COLO668 (cell line): Measurements from ENCODE around the gene RPS6KA2.

ENCODE experiments used
- DNase-seq: peaks from one replicate; lab custom pipeline; 2025; ENCODE audit not compliant: unreplicated experiment; lab: John Stamatoyannopoulos, UW

The RPS6KA2 gene

DNA sequence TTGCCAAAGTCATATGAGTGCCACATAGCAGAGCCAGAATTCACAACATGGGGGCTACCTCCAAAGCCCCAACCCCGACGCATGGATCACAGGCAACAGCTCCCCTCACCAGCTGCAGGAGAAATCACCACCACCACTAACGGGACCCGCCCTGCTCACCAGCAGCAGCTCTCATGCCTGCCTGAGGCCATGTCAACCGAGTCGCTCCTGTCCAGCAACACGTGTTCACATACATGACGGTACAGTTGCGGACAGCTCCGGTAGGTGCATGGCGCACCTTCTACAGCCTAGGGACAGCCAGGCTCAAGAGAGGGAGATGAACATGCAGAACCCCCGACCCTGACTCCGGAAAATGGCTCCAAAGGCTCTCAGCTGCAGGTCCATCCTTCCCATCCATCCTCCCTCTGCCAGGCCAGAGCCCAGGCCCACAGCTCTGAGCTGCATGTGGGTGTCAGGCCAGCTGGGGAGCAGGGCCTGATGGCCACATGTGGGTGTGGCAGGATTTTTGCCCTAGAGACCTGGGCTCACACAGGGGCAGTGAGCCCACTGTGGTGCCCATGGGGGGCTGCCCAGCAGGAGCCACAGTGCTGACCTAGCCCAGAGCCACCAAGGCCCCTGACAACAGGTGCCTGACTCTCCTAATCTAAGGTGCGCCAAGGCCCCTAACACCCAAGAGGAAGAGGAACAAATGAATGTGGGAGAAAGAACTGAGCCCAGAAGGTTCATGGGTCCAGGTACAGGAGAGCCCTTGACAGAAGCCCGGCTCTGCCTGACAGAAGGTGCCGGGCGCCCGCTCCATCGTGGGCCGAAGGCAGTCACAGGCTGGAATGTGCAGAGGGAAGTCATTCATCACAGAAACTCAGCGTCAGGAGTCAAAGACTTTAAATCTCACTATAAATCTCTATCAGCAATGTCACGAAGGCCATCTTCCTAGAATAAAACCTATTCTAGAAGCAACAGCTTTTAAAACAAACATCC, 10.5 kb downstream of the RPS6KA2 start:
- no peak for DNase-seq

DNA sequence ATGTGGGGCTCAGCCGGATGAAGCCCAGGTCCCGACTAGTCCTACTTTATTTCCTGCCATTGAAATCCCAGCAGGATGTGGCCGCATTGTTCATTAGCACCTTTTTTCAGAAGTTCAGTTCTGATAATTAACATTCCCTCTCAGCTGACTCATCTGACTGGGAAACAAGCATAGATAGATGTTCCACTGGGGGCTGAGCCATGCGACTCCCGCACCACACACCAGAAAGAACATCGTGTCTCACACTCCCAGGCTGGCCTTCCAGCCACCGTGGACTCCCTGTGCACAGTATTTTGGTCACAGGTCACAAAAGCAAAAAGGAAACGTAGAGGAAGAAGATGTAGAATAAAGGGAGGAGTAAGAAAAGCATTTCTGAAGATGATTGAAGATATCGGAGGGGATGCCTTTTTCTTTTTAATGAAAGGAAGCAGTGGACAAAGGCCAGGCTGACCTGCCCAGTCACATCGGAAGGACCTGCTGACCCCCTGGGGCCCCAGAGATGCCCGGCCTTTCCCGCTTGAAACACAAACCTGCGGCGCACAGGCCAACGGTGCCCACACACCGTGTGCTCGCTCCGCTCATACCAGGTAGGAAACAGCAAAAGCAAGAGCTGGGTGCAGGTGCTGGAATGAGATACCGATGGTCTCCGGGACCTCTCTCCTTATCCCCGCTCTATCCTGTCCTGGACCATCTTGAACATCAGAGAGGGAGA, 11.8 kb downstream of the RPS6KA2 start:
- no peak for DNase-seq

DNA sequence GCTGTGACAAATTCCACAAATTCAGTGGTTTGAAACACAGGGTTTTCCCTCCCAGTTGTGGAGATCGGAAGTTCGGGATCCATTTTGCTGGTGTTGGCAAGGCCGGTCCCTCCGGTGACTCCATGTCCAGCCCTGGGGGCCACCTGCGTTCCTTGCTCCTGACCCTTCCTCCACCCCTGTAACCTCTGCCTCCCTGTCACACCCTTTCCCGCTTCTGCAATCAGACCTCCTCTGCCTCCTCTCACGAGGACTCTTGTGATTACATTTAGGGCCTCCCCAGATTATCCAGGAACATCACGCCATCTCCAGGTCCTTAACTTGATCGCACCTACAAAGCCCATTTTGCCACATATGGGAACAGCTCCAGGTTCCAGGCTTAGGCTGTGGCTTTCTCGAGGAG, 12.5 kb downstream of the RPS6KA2 start:
- no peak for DNase-seq

DNA sequence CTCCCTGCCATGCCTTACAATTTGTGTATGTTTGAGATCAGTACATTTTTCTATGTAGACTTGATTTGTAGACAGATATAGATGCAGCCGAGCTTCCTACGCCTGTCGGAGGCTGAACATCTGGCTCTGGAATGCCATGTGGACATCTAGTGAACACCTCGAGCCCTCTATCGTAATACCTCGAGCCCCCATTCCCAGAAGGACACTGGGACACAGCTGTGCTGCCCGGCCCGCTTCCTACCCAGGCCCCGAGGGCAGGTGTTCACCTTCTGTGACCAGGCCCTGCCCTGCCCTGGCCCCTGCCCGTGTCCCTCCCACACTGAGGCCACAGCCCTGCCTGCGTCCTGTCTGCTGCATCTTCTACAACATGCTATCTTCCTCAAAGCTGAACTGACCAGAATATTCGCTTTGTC, 12.9 kb downstream of the RPS6KA2 start:
- DNase-seq: no peak

DNA sequence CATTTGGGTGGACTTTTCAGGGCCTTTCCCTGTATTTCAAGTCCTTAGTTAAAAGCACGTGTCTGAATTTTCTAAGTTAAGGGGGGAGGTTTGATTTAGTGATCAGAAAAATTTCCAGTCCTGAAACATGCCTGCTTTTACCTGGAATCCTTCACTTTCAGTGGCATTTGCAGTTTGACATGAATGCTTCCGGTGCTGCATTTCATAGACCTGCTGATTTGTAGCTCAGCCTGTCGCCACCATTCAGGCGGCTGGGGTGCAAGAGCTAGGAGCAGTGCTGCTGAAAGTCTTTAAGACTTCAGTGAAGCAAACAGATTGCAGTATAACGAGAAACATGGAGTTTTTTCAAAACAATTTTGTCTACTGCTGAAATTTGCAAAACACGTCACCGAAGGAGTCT, 14.0 kb downstream of the RPS6KA2 start:
- DNase-seq: no peak

DNA sequence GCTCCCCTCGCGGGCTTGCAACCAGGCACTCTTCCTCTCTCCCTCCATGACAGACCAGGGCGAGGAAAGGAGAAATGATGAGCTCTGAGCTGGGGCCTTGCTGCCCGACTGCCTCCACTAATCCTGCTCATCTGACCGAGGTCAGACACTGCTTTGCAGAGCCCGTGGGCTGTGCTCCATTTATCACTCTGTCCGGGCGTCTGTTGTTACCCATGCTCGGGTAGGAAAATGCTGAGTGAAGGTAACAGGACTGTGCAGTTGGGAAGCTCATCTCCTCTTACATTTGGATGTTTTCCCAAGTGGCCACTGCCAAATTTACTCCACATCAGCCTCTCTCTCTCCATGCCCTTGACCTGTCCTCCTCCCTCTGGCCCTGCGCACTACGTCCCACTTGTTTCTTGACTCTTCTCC, 14.6 kb downstream of the RPS6KA2 start:
- DNase-seq: no peak

DNA sequence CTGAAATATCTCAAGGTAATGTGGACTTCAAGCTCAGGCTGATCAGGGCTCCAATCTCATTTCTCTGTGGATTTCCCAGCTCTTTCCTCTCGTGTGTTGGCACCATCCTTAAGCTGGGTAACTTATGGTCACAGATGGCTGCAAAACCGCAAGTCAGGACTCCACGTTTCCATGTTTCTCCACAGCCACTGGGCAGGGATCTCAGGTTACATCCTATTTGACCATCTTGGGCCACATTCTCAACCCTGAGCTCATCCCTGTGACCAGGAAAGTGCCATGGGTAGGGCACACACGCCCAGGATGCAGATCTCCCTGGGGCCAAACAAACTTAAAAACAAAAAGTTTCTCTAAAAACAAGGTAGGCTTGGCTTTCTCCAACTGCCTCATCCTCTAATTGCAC, 15.4 kb downstream of the RPS6KA2 start:
- no peak for DNase-seq

DNA sequence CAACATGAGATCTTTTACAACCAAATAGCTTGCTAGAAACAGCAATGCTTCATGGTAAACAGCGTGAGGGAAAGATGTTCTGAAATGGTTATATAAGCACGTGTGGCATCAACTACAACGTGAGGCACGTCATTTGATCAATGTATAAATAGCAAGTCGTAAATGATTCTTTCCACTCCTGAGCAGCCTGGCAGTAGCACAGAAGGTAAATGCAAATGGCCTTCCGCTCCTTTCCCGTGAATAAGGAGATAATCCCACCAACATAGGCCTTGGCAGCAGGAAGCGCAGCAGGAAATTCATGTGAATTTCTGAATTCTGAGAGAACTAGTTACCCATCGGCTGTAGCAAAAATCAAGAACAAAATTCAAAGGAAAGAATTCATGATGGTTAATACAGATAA, 17.0 kb downstream of the RPS6KA2 start:
- no peak for DNase-seq

DNA sequence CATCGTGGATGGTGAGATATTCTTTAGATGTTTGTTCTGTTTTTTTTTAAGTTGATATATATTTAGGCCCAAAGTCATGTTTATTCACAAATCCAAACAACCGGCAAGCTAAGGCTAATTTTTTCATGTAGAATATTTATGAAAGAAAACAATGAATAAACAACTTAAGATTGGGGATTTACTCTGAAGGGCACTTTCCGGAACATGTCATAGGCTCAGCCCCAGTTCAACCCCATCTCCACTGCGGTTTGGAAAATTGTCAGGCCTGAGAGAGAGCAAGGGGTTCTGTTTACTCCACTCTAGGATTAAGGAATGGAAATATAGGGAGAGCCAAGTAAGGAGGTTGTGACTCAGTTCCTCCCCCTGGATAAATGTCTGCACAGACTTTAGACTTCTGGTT, 18.3 kb downstream of the RPS6KA2 start:
- DNase-seq: no peak

DNA sequence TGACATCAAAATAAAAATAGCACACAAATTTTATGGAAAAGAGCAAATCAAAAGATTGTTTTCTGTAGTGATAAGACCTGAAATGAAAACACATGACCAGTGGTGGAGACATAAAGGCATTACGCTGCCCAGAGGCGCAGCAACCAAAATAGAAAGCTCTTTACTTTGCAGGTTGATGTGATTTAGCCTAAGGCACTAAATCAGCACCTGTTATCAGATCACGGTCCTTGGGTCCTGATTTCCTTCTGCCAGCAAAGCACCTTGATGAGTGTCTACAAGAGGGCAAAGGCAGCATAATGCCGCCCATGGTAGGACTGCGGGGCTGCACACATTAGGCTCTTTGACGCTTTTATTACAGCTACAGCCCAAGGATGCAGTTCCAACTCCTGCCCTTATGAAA, 21.3 kb downstream of the RPS6KA2 start:
- no peak for DNase-seq

DNA sequence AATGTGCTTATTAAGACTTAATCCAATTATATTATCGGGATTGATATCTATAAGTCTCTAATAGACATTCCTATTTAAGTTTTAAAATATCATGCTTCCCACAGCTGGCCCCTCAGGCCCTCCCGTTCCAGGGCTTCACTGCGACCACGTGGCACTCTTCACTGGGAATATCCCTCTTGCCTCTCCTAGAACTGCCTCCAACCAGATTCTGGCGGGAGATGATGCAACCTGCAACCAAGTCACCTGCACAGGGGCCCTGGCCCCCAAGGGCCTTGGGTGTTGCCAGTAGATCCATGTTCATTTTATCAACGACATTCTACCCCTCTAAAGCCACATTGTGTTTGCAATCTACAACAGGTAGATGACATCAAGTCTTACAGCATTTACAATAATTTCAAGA, 22.1 kb downstream of the RPS6KA2 start:
- no peak for DNase-seq

DNA sequence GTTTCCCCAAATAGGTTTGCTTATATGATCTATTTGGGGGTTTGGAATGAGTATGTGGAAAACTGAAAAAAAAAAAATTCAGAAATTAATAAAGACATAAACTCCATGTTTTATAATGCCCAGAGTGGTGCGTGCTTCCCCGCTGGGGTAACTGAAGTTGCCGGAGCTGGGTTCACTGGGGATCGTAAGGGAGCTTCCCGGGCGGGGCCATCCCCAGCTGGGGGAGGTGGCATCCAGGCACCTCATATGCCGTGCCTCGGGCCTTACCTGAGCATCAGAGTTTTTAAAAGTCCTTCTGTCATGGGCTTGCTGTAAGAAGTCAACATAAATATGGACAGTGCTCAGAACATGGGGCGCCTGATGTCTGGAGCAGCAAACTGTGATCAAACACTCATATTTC, 22.7 kb downstream of the RPS6KA2 start:
- DNase-seq: no peak

DNA sequence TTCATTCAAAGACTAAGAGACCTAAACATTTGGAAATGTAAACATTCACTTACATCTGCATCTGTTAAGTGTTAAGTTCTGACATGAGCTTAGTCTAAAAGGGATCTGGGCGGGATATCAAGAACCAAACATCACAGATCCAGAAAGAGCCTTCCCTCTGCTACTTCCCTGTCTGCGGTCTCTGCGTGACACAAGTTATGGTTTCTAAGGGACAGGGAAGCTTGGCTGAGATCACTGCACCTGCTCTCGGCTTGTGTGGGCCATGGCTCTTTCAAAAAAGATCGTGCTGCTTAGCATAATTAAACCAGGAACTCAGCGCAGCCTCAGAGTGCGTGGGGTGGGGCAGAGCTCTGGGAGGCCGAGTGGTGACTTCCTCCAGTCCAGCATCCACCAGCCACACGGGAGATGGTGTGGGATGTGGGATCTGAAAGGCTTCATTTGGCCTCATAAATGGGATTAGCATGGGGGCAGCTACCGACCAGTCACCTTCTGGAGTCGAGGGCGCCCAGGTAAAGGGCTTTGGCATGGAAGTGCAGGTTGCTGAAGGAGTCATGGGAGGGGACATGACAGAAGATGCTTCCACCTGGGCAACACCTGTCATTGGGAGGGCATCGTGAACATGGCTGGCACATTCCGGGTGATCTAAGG, 23.9 kb downstream of the RPS6KA2 start:
- no peak for DNase-seq

DNA sequence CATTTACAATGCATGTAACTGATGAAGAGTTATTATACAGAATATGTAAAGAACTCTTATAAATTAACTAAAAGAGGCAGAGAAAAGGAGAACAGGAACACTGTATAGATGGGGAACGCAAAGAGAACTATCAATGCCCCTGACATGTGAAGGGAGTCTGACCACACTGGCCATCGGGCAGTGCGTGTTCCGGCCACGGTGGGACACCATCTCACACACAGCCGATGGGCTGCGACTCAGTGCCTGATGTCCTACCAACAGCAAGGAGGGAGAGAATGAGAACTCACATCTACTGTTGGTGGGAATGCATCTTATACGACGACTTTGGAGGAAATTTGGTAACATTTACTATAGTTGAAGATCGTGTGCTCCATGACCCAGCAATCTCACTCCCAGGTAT, 25.1 kb downstream of the RPS6KA2 start:
- DNase-seq: no peak

DNA sequence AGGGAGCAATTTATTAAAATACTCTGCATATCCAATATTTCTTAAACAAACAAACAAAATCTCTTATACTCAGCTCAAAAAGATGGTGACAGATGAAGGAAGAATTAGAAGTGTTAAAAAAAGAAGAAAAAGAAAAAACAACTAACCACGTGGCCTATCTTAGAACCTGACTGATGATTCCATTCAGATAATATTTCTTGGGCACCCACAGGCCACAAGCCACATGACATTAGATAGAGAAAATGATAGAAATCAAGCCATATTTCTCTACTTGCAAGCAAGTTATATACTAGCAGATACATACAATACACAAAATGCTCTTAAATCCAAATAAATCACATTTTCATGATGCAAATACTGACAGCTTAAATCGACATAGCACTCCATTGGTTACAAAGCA, 26.1 kb downstream of the RPS6KA2 start:
- DNase-seq: no peak

DNA sequence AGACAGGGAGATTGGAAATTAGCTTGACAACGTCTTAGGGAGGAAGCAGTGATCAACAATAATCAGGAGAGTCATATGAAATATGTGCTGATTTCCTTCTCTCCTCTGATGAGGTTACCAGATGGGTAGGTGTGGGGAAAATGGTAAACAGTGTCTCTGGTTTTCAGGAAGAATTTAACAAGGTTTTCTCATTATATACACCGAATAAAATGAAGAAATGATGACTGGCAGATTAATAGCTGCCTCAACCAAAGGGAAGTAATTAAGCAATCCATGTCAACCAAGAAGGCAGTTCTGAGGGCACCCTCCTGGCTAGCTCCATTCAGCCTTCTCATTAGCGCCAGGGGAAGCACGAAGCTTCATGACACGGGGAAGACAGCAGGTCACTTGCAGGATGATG, 27.8 kb downstream of the RPS6KA2 start:
- no peak for DNase-seq

DNA sequence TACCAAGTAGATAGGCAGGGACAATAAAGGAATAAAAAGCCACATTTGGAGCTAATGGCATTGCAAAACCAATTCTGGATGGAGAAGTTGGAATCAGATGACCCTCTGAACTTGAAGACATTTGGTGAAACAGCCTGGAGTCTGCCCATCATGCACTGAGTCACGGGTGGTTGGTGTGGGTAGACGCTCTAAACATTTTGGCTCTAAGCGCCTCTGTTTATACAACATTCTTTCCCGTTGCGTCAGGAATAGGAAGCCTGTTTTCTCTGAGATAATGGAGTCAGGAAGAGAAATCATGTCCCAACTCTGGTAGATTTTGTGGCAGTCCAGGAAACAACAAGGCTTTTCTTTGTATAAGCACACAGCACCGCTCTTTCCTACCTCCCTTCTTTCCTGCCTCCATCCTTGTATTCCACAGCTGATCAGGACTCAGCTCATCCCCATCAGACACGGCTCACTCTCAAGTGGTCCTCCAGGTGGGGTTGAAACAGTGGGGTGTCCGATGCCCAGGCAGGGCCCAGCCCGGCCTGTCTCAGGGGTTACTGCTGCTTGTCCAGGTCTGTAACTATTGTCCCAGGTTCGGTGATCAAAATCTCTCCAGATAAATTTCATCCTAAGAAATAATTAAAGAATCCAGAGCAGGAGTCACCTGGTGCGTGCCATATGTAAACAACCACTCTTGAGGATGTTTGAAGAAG, 28.5 kb downstream of the RPS6KA2 start:
- no peak for DNase-seq

DNA sequence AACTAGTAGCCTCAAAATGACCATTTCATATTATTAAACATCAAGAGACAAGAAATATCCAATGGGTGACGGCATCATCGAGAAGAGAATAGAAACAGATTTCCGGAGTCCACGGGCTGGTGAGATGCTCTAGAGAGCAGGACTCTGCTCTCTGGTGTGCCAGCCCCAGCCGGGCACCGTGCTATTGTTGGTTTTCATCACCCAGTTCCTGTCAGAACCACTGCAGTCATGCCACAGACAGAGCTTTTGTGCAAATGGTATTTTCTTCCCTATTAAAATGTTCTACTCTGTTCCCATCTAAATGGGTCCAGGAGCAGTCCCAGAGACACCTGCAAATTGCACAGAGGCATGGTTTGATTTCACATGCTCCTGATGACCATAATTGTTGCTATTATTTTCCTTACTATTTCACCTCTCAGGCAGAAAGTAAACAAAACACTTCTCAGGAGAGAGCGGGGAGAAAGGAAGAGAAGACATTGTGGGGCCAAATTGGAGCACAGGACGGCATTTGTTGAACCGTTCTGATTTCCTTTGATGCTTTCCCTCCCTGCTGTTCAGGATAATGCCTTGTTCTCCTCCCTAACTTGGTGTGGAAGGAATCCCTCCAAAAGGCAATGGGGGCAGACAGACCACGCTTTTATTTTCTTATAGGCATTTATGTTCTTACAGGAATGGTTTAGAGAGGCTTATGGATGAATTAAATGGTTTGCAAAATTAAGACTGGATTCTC, 29.2 kb downstream of the RPS6KA2 start:
- no peak for DNase-seq

DNA sequence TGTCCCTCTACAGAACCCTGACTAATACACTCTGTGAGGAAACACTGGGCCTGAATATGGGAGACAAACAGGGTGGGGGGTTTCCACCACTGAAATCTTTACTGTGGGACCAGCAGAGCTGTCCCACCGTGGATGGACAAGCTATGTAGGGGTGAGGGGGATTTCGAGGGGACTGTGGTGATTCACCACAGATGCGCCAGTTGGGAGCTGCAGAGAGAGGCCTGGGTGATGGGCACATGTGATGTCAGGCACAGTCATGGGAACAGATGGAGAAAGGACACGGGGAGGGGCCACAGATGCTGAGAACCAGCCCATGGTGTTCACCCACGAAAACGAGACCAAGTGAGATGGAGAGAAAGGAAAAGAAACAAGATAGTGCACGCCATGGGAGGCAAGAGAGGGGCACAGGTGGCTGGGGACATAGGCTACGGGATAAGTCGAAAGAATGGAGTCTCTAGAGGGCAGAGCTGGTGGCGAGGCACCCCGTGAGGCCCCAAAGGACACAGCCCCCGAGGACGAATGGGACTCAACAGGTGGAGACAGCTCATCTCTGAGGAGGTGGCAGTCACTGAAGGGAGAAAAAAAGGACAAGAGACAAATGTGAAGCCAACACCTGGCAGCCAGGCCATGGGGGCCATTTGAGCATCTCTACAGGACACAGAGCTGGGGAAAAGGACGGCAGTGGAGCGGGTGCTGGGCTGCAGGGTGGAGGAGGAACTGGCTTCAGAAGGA, 30.1 kb downstream of the RPS6KA2 start:
- no peak for DNase-seq

DNA sequence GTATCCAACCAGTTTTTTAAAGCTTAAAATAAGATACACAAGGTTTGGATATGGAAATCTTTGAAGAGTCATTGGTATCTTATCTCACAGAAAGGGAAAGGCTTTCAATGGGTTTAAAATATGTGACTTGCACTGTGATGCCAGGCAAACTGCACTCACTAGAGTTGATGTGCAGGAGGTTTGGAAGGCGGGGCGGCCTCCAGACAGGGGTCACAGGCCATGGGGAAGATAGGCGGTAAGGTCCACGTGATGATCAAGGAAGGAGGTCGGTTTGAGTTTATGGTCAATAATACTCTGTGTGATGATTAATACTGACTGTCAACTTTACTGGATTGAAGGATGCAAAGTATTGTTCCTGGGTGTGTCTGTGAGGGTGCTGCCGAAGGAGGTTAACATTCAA, 31.1 kb downstream of the RPS6KA2 start:
- DNase-seq: no peak
